Activated T-helper 1 cell treated with Interleukin-2 at 50 U/mL for 16 hours (primary cell): Measurements from ENCODE around the gene DUSP6.
"Not testable (repeated sequence)": the region's sequence is repeated elsewhere in the genome, so short reads cannot be mapped to it uniquely, and the experiment has no call there.

ENCODE experiments used
- DNase-seq: peaks from one replicate; pipeline ENCODE4 v3.0.0-alpha.2; 2020; ENCODE audit warnings: low read depth

DUSP6 gene

DNA sequence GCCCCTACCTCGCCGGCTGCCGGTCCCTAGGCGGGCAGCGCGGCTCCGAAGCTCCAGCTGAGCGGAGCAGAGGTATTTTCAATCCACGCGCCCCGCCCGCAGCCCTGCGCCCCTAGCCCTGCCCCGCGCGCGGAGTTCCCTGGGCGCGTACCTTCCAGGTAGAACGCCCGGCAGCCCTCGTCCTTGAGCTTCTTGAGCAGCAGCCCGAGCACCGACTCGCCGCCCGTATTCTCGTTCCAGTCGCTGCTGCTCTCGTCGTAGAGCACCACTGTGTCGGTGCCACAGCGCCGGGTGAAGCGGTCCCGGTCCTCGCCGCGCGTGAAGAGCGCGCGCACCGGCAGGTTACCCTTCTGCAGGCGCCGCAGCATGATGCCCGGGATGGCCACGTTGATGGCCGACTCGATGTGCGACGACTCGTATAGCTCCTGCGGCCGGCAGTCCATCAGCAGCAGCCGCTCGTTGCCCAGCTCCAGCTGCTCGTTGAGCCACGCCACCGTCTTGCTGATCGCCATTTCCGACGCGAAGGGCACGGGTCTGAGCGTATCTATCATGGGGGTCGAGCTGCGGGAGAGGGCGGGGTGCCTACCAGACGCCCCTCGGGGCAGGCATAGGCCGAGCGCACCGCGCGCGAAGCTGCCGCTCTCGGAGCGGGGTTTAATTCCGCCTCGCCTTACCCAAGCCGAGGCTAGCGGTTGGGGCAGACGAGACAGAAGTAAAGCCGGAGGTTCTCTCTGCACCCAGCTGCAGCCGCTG is 636 bp downstream of the DUSP6 start:
- DNase-seq, result no peak

DNA sequence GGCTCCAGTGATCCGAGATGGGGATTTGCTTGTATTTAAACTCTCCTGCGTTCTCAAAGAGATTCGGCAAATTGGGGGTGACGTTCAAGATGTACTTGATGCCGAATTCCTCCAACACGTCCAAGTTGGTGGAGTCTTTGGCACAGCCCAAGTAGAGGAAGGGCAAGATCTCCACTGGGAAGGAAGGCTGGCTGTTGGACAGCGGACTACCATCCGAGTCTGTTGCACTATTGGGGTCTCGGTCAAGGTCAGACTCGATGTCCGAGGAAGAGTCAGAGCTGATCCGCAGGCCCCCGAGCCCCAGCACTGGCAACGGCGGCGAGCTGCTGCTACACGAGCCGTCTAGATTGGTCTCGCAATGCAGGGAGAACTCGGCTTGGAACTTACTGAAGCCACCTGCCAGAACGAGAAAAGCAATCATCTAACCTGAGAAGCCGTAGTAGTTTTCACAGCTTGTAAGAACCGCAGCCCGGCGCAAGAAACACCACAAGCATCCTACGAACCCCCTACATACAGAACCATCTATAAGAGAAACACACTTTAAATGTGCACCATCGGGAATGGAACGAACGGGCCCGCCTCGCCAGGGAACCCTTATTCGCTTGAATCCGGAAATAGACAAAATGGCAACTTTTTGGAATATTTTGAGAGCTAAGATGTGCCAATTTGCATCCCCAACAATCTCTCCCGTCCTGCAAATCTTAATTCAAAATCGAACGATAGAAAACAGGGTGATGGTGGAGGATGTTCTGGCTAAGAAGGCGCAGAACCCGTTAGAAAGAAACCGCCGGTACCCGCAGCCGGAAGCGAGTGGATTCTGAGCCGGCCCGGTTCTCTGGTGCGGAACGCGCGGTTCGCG is 1.4 kb downstream of the DUSP6 start:
- no peak for DNase-seq

DNA sequence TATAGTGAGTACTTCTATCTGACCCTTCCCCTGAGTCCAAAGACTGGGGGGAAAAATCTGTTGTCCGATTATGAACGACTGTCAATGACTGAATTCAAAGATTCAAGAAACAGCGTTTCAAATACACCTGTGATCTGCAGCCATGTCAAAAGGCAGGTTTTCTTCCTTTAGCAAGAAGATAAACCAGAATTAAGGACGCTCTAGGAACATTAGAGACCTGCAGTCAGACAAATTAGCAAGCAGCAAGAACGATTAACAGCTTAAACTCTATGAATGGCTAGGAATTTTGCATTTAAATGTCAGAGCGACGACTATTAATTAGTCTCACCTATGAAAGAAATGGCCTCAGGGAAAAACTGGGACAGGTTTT is 2.1 kb downstream of the DUSP6 start:
- DNase-seq, result no peak

DNA sequence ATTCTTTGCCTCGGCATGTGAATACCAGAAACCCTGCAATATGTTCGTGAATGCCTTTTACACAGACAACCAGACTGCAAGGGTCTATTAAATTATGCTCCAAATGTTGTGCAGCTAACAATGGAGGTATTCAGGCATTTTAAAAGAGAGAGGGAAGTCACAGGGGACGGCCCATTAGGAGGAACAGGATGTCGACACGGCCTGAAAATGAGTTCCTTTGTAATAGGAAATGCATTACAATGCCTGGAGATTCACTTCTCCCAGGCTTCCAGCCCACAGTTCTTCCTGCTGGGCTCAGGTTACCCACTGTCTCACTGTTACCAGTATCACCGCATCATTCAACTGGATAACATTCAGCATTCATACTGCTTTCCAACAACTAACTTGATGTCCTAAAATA is 2.5 kb downstream of the DUSP6 start:
- DNase-seq, result no peak

DNA sequence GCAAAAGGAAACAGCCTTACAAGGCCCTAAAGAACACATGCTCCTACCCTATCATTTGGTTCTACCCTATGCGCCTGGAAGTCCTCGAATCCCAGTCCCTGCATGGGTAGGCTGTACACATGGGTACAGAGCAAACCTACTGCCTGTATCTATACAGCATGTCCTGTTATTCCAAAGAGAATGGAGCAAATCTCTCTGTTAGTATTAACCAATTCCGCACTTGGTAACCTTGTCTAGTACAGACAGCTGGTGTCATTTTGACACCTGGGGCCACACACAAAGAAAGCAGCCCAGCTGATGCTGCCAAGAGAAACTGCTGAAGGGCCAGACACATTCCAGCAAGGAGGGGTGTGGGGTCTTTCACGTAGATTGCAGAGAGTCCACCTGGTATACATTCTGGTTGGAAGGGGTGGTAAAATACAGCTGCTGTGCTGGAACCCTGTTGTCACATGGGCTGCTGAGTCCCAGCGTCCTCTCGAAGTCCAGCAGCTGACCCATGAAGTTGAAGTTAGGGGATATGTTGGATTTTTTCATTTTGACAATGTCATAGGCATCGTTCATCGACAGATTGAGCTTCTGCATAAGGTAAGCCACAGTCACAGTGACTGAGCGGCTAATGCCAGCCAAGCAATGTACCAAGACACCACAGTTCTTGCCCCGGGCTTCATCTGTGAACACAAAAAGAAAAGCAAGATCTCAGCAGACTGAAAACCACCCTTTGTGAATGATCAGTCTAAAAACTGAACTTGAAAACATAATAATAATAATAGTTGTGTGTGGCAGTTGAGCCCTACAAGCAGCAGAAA is 3.2 kb downstream of the DUSP6 start:
- no peak for DNase-seq

DNA sequence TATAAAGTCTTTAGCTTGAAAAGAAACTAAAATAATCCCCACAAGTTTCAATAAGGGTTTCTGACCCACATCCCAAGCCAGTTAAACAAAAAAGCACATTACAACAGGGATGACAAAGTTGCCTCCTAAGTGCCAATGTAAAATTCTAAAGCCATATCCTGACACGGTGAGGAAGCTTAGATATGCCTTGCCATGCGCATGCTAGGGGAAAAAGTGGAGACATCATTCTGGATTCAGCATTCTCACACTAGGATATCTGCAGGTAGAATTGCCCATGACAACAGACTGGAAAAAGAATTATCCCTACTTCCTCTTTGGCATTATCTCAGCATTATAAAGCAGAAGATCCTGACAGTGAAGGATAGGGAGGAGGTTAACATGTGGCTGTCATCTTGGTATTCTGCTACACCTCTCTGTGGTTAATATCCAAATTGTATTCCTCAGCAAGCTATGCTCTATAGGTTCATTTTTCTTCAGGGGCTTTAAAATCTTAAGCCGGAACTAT is 4.9 kb downstream of the DUSP6 start:
- DNase-seq, result no peak

DNA sequence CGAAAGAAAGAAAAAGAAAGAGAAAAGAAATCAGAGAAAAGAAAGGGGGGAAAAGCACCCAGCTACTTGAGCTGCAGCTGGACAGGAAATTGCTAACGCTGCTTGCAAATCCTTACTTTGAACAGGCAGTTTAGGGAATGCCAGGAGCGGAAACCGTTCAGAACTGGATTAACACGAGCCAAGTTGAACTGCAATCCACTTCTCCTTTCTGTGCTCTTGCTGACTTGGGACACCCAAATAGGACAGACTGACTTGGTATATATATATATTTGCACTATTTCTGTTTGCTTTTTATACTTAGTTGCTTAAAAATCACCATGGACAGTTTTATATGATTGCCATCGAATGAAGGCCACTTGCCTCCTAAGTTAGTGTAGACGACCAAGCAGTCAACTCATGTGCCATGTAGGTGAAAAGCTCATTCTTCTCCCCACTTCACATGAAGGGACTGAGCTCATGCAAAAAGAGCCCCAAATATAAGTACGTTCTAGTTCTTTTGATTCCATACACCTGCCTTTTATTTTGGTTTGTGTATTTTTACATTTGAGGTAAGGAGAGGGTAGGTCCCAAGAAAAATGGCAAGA is 5.5 kb downstream of the DUSP6 start:
- no peak for DNase-seq

DNA sequence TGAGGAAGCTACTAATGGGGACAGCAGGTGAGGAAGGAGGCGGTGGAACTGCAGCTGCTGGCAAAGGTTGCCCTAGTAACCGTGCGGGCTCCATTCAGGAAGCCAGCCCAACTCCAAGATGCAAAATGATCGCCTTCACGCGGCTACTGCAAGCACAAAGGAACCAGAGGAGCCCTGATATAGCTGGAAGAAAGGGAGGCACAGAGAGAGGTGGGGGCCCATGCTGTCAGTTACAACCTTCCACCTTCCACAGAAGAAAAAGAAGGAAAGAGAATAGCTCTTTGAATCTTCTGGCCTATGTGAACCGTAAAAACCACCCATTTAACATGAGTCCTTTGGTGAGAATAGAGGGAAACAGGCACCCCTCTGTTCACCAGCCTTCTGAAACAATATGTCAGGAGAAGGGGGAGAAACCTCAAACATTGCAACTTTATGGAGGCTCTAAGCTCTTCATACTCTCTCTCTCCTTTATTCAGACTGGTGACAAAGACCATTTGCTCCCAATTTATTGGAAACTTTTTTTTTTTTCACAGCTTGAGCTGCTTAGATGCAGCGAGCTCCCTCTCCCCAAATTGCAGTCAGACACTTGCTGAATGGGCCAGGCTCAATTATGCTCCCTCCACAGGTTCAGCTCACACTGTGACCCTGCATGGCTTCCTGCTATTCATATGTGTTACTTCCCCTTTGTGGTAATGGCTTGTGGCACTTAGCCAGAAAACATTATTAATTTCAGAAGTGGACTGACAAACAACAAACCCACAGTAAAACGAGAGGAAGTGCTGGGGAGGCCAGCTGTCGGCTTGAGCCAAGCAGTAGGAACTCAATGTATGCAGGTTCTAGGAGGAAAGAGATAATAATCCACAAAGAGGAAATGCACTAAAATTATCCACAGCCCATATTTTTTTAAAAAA is 6.2 kb downstream of the DUSP6 start:
- no peak for DNase-seq

DNA sequence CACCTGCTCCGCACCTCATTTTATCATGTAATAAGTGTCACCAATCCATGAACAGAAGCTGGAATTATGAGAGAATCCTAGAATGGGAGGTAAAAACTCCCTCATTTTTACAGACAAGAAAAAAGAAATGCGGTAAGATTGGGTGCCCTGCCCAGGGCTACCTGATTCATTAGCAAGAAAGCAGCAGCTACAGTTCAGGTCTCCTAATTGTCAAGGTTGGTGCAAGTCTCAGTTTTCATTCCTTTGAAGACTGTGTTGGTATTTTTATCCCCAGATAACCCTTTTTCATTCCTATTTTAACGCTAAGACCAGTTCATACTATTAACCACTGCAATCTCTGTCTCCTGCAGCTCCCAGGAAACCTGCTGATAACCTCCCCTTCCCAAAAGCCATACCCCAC is 6.9 kb downstream of the DUSP6 start:
- DNase-seq, result no peak

DNA sequence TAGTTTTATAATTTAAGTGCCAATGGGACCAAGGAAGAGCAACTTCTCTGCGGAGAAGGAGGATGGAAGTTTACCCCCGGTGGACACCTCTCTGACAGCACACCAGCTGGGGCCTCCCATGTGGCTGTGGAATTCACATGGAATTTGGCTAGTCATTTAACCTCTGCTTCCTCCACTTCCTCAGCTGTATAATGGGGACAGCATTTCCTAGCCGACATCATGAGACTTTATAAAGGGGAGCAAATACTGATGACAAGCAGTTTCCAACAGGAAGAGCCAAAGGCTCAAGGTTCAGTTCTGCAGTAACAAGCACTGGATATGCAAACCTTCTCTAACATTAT is 7.5 kb downstream of the DUSP6 start:
- DNase-seq, result no peak

DNA sequence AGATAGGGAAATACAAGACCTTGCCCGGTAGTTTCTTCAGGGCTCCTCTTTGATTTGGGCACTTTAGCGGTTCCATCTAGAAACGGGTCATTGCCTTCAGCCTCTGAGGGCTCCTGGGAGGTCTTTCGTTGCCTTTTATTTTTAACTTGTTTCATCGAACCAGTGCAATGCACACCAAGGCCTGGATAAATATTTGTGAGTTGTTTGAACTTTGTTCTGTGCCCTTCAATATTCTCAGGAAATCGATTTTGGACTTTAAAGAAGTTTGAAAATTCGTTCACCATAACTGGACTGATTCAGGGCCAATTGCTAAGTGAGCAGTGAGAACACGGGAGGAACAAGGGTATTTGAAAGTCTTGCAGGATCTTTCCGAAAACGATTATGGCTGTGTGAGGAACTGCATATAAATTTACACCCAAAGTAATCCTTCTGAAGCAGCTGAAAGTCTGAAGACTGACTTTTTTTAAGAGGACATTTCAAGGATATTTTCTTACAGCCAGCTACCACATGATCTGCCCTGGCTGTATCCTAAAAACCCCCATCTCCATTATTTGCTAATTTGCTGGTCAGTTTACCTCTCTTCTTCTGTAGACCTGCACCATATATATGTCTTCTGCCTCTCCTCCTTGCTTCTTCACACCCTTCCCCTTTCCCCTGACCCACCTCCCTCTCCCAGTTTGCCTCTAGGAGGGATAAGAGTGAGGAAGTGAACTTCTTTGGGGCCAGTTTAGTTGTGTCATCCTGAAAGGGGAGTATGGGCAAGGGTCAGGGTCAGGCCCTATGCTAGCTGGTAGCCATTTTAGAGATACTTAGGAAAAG is 8.0 kb downstream of the DUSP6 start:
- no peak for DNase-seq

DNA sequence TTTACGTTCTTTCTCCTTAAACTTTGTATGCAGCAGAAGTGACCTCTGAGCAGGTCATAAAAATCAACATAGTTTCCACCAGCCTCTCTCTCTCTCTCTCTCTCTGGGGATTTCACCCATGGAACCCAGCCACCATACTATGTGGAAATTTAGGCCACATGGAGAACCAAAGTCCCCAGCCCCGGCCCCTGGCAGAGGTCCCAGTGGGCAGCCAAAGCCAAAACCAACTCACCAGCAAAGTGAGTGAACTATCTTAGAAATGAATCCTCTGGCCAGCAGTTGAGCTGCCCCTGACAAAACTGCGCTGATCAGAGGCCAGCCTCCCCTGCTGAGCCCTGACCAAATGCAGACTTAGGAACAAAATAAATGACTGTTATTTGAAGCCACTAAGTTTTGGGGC is 9.2 kb downstream of the DUSP6 start:
- DNase-seq, result no peak

DNA sequence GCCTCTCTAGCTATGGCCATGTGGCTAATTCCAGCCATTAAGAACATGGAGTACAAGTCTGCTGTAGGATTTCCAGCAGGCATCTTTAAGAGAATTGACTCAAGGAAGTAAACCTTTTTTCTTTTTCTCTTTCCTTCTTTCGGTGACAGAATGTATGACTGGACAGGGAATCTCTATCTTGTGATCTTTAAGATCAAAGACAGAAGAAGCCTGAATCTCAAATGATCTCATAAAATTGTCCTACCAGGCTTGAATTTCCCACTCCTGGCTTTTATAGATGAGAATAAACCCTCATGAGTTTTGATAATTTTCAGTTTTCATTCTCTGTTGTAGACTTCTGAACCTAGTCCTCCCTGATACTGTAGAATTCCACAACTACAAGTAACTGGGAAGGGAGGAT is 11.4 kb downstream of the DUSP6 start:
- DNase-seq, result no peak

DNA sequence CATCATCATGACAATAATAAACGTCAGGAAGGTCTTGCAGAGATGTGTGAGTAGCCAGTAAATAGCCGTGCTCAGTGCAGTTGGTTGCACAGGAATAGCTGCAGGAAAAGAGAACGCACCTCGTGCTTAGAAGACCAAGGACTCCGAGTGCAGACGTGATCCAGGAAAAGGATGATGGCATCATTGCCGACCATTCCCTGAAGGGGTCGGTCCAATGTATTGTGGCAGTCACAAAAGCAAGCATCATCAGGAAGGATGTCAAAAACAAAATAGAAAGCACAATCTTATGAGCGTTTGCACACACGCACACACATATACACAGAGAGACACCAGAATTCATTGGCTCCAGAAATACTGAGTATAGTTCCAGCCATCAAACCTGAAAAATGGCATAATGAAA is 12.8 kb downstream of the DUSP6 start:
- DNase-seq, result no peak

DNA sequence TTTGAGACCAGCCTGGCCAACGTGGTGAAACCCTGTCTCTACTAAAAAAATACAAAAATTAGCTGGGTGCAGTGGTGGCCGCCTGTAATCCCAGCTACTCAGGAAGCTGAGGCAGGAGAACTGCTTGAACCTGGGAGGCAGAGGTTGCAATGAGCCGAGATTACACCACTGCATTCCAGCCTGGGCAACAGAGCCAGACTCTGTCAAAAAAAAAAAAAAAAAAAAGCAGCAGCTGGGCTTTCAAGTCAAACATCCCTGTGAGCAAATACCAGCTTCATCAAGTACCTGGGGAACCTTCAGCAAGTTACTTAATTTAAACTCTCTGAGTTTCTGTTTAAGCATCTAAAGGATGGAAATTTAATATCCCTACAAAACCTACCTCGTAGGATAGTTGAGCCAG is 15.2 kb downstream of the DUSP6 start:
- not testable (repeated sequence) for DNase-seq

DNA sequence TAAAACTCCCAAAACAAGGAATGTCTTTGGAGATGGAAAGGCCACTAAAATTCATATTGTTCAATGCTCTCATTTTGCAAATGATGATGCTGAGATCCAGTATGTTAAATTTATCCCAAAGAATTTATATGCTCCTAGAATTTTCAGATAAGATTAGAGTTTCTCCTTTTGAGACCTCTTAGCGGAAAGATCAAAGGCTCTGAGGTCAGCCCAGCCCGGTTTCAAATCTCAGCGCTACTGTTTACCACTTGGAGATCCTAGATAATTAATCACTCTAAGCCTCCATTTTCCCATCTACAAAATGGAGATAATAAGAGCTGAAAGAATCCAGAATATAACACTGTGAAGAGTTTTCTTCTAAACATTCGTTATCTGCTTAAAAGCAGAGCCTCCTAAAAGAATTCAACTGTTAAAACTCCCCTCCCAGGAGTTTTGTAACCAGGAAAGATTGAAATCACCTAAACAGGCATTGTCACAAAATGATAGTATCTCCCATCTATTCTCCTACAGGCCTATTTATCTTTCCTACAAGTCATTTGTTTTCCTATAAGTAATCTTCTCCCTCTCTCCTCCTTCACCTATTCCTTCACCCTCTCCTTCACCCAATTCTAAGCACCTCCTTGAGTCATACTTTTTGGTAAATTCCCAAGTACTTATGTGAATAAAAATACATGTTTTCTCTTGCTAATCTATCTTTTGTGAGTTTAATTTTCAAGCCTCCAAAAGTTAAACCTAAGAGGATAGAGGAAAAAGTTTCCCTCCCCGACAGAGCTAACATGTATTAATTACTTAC is 16.7 kb downstream of the DUSP6 start:
- DNase-seq, result no peak

DNA sequence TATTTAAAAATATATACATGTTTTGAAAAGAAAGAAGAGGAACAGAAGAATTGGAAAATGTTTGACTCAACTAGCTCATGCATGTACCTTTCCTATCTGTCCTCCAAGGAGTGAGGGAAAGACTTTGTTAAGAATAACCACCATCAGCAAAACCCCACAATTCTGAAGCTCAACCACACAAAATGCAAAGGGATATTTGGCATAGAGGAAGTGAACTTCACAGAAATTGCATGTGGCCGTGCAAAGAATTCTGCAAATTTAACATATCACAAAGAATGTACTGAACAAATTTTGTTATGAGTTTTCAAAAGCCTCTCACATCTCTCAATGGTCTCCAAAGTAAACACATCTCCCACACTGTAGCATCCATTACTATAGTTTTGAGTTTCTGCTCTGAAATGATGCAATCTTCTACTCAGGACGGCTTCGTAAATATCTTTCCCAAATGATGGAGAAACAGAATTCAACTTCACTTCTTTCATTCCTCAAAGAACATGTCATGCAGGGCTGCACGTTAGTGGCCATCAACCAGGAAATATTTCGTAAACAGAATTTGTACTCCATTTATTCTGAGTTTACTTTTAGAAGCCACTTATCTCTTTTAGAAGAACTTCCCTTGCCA is 17.6 kb downstream of the DUSP6 start:
- DNase-seq, result no peak

DNA sequence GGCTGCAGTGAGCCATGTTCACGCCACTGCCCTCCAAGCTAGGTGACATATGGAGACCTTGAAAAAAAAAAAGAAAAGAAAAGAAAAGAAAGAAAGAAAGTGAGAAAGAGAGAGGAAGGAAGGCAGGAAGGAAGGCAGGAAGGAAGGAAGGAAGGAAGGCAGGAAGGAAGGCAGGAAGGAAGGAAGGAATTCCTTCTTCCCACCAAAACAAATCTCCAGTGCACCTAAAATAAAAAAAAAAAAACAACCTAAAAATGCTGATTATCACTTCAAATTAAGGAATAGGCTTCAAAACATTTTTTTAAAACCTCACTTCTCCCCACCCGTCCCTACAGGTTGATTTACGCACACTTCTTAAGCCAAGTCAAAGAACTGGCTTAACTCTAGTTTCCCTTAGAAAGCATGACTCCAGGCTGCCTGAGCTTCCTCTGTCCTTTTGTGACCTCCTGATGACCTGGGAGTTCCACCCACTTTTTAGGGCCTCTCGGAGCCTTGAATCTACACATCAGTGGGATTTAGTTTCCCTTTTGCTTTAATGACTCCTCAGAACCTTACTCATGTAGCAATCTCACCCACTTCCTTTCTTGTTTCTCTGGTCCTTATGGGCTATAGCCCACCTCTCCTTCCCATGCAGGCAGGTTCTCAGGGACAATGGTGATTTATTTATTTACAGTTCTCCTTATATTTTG is 18.6 kb downstream of the DUSP6 start:
- DNase-seq, result no peak
